ENCODE measurements around the gene SLC30A10.

- TF ChIP-seq, protein P1, sequence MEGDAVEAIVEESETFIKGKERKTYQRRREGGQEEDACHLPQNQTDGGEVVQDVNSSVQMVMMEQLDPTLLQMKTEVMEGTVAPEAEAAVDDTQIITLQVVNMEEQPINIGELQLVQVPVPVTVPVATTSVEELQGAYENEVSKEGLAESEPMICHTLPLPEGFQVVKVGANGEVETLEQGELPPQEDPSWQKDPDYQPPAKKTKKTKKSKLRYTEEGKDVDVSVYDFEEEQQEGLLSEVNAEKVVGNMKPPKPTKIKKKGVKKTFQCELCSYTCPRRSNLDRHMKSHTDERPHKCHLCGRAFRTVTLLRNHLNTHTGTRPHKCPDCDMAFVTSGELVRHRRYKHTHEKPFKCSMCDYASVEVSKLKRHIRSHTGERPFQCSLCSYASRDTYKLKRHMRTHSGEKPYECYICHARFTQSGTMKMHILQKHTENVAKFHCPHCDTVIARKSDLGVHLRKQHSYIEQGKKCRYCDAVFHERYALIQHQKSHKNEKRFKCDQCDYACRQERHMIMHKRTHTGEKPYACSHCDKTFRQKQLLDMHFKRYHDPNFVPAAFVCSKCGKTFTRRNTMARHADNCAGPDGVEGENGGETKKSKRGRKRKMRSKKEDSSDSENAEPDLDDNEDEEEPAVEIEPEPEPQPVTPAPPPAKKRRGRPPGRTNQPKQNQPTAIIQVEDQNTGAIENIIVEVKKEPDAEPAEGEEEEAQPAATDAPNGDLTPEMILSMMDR (IDR thresholded peaks at IDR 0.05; ENCODE audit: low read length): no peak
- TF ChIP-seq EZH2phosphoT487 (IDR thresholded peaks at IDR 0.05; ENCODE audit: low read length): no peak
Measured at GRCh38 chr1:219917281-219917680, 11.1 kb downstream of the SLC30A10 start.

Data from MM.1S (cell line).